GM20431 (cell line): ENCODE data around the gene MEIS1.

Source experiments
- in situ Hi-C: fragments of 300-500 bp; cut with MseI, MboI; formaldehyde crosslinking; loops from one replicate; pipeline ENCODE4 v1.15.0; 2020; ENCODE audit warnings: low sequenced_read_pairs; ENCODE audit not compliant: unreplicated experiment

MEIS1 gene

GRCh38 chr2:66431274-66431642 lies 3.7 kb upstream of the MEIS1 start:
- in situ Hi-C loops, result no loop called here

GRCh38 chr2:66431846-66432587 lies 2.9 kb upstream of the MEIS1 start:
- in situ Hi-C loops, result no loop called here

GRCh38 chr2:66432801-66433694 lies 1.9 kb upstream of the MEIS1 start:
- in situ Hi-C loops, result no loop called here

GRCh38 chr2:66433695-66433944 lies 1.3 kb upstream of the MEIS1 start:
- in situ Hi-C loops, result no loop called here

GRCh38 chr2:66433945-66434678 lies 813 bp upstream of the MEIS1 start:
- in situ Hi-C loops, result no loop called here

GRCh38 chr2:66435549-66435875 lies 587 bp downstream of the MEIS1 start:
- in situ Hi-C loops, result no loop called here

- in situ Hi-C loops, result no loop called here
These were observed 1.0 kb downstream of the MEIS1 start for GRCh38 chr2:66435963-66436362.

GRCh38 chr2:66436581-66437001 lies 1.7 kb downstream of the MEIS1 start:
- in situ Hi-C loops, result no loop called here

GRCh38 chr2:66437109-66437690 lies 2.3 kb downstream of the MEIS1 start:
- in situ Hi-C loops, result no loop called here

- in situ Hi-C loops, result no loop called here
These were observed 3.0 kb downstream of the MEIS1 start for GRCh38 chr2:66437691-66438497.

GRCh38 chr2:66438498-66438833 lies 3.5 kb downstream of the MEIS1 start:
- in situ Hi-C loops, result no loop called here

- in situ Hi-C loops, result no loop called here
These were observed 4.2 kb downstream of the MEIS1 start for GRCh38 chr2:66438891-66439811.

GRCh38 chr2:66439812-66440542 lies 5.1 kb downstream of the MEIS1 start:
- in situ Hi-C loops, result no loop called here

- in situ Hi-C loops, result no loop called here
These were observed 6.0 kb downstream of the MEIS1 start for GRCh38 chr2:66440708-66441497.

GRCh38 chr2:66441581-66442320 lies 6.8 kb downstream of the MEIS1 start:
- in situ Hi-C loops, result no loop called here

- in situ Hi-C loops, result no loop called here
These were observed 7.7 kb downstream of the MEIS1 start for GRCh38 chr2:66442516-66443185.
